H1 (cell line): Measurements from ENCODE around the gene CRX. TPM values are rescaled to one million over a fixed set of nuclear protein-coding genes. Genes with fewer than 3 reads are reported as not detected.

Source experiments
- CTCF ChIA-PET: fragments of 300-600 bp; sonication (Branson Sonifier 250); formaldehyde crosslinking; loops from one replicate; lab custom pipeline; 2021; ENCODE audit not compliant: partially characterized antibody; lab: Charles Lee
- POLR2A ChIA-PET: fragments of 300-600 bp; sonication (Branson Sonifier 250); formaldehyde crosslinking; loops from one replicate; lab custom pipeline; 2021; ENCODE audit warnings: inconsistent platforms; ENCODE audit not compliant: partially characterized antibody; lab: Charles Lee
- DNase-seq, 2 experiments: peaks; one replicate each; pipeline versions ENCODE4 v3.0.0 to v3.0.0-alpha.2; 2010 to 2022; ENCODE audit warnings: low spot score in 2 of 2, low read depth in 1 of 2, mixed read lengths in 1 of 2
- FAIRE-seq: peaks from 2 replicates; lab custom pipeline; 2011; peaks lifted over from hg19 to GRCh38; lab: Jason Lieb, UNC
- H2AFZ ChIP-seq: 2 replicates; pipeline ENCODE4 v1.8.1; 2012; ENCODE audit warnings: low read length, inconsistent platforms
- H2AK5ac ChIP-seq: 2 replicates; pipeline ENCODE4 v1.6.1; 2013; ENCODE audit warnings: low read depth, low read length
- H2BK120ac ChIP-seq: replicated peaks from 2 replicates; pipeline ENCODE3; 2013; ENCODE audit warnings: low read depth, low read length, inconsistent platforms
- H2BK12ac ChIP-seq: 2 replicates; pipeline ENCODE4 v1.6.1; 2013; ENCODE audit warnings: low read depth, low read length
- H2BK15ac ChIP-seq: 2 replicates; pipeline ENCODE4 v1.6.1; 2013; ENCODE audit warnings: low read length
- H2BK20ac ChIP-seq: 2 replicates; pipeline ENCODE4 v1.6.1; 2013; ENCODE audit warnings: low read length
- H2BK5ac ChIP-seq: 2 replicates; pipeline ENCODE4 v1.6.1; 2013; ENCODE audit warnings: low read depth, low read length
- H3K14ac ChIP-seq: 2 replicates; pipeline ENCODE4 v1.6.1; 2013; ENCODE audit warnings: inconsistent platforms; ENCODE audit not compliant: insufficient read length
- H3K18ac ChIP-seq: 2 replicates; pipeline ENCODE4 v1.6.1; 2013; ENCODE audit warnings: low read length; ENCODE audit errors: extremely low read depth
- H3K23ac ChIP-seq: 2 replicates; pipeline ENCODE4 v1.6.1; 2013; ENCODE audit warnings: inconsistent platforms; ENCODE audit not compliant: insufficient read length
- H3K23me2 ChIP-seq: 2 replicates; pipeline ENCODE4 v1.6.1; 2013; ENCODE audit warnings: low read depth, low read length
- H3K27ac ChIP-seq: 2 replicates; pipeline ENCODE4 v1.6.1; 2011; ENCODE audit warnings: low read depth, low read length, inconsistent platforms
- H3K27me3 ChIP-seq, 4 experiments: replicated peaks in 1 of 4; 1 replicate in 1 of 4; 2 replicates in 3 of 4; pipeline versions ENCODE4 v1.6.1 to v1.8.1; 2011 to 2013; ENCODE audit warnings: low read length in 3 of 4, mild to moderate bottlenecking in 3 of 4, inconsistent platforms in 2 of 4, mixed read lengths in 2 of 4, moderate library complexity in 1 of 4; ENCODE audit not compliant: control insufficient read depth in 3 of 4, insufficient read depth in 3 of 4; ENCODE audit errors: extremely low read depth in 1 of 4
- H3K36me3 ChIP-seq, 4 experiments: 2 replicates each; pipeline versions ENCODE4 v1.6.1 to v1.8.1; 2011 to 2013; ENCODE audit warnings: mild to moderate bottlenecking in 4 of 4, low read length in 3 of 4, moderate library complexity in 2 of 4, control low read depth in 1 of 4, inconsistent platforms in 1 of 4; ENCODE audit not compliant: insufficient read depth in 4 of 4, control insufficient read depth in 2 of 4
- H3K4ac ChIP-seq: replicated peaks from 2 replicates; pipeline ENCODE3; 2013; ENCODE audit warnings: low read length, low read depth, mixed read lengths, inconsistent platforms; ENCODE audit not compliant: insufficient read length
- H3K4me1 ChIP-seq, 4 experiments: replicated peaks in 1 of 4; 1 replicate in 1 of 4; 2 replicates in 3 of 4; pipeline versions ENCODE4 v1.6.1 to v1.8.1; 2011 to 2013; ENCODE audit warnings: low read length in 3 of 4, inconsistent platforms in 2 of 4, mixed read lengths in 1 of 4; ENCODE audit not compliant: insufficient read depth in 4 of 4, control insufficient read depth in 3 of 4
- H3K4me2 ChIP-seq, 2 experiments: 2 replicates each; pipeline versions ENCODE4 v1.6.1 to v1.8.1; 2011 to 2013; ENCODE audit warnings: low read depth in 2 of 2, low read length in 2 of 2, control low read depth in 1 of 2, inconsistent platforms in 1 of 2, mild to moderate bottlenecking in 1 of 2; ENCODE audit not compliant: insufficient read depth in 1 of 2
- H3K4me3 ChIP-seq, 4 experiments: fragments of 200-600, 300-600 bp in 1 of 4; sonication (generic), shearing (Covaris generic), sonication (Bioruptor Twin) in 1 of 4; 2 replicates each; pipeline versions ENCODE4 v1.5.1 to v1.8.1; 2011 to 2016; ENCODE audit warnings: low read length in 4 of 4, low read depth in 3 of 4, control low read depth in 2 of 4, inconsistent platforms in 2 of 4, mild to moderate bottlenecking in 2 of 4, mixed read lengths in 1 of 4, moderate library complexity in 1 of 4; ENCODE audit not compliant: insufficient read depth in 2 of 4; ENCODE audit errors: extremely low read depth in 1 of 4
- H3K56ac ChIP-seq: replicated peaks from 2 replicates; pipeline ENCODE3; 2013; ENCODE audit warnings: low read depth, mild to moderate bottlenecking, mixed read lengths, low read length, inconsistent platforms; ENCODE audit not compliant: insufficient read length
- H3K79me1 ChIP-seq: 2 replicates; pipeline ENCODE4 v1.6.1; 2013; ENCODE audit warnings: low read depth, low read length, control low read depth
- H3K79me2 ChIP-seq, 2 experiments: 2 replicates each; pipeline versions ENCODE4 v1.6.1 to v1.8.1; 2012 to 2013; ENCODE audit warnings: low read length in 2 of 2, mild to moderate bottlenecking in 2 of 2, inconsistent platforms in 1 of 2; ENCODE audit not compliant: insufficient read depth in 2 of 2, control insufficient read depth in 1 of 2
- H3K9ac ChIP-seq, 4 experiments: replicated peaks in 1 of 4; 1 replicate in 1 of 4; 2 replicates in 3 of 4; pipeline versions ENCODE4 v1.6.1 to v1.8.1; 2011 to 2013; ENCODE audit warnings: low read depth in 3 of 4, low read length in 3 of 4, control low read depth in 2 of 4, mild to moderate bottlenecking in 2 of 4, moderate library complexity in 2 of 4, inconsistent platforms in 1 of 4; ENCODE audit errors: extremely low read depth in 1 of 4
- H3K9me3 ChIP-seq, 2 experiments: 2 replicates each; pipeline versions ENCODE4 v1.6.1 to v1.8.1; 2012 to 2013; ENCODE audit warnings: mild to moderate bottlenecking in 2 of 2, moderate library complexity in 2 of 2, control low read depth in 1 of 2, inconsistent platforms in 1 of 2, low read depth in 1 of 2, low read length in 1 of 2, mixed read lengths in 1 of 2; ENCODE audit not compliant: insufficient read depth in 2 of 2
- H4K20me1 ChIP-seq, 2 experiments: replicated peaks in 1 of 2; 2 replicates each; pipeline versions ENCODE3 to v1.8.1; 2011 to 2013; ENCODE audit warnings: inconsistent platforms in 2 of 2, low read length in 2 of 2, mild to moderate bottlenecking in 1 of 2; ENCODE audit not compliant: insufficient read depth in 2 of 2, control insufficient read depth in 1 of 2
- H4K5ac ChIP-seq: 2 replicates; pipeline ENCODE4 v1.6.1; 2013; ENCODE audit warnings: low read length, low read depth, mixed read lengths, inconsistent platforms; ENCODE audit not compliant: insufficient read length
- H4K8ac ChIP-seq: 2 replicates; pipeline ENCODE4 v1.8.0; 2013; ENCODE audit warnings: mild to moderate bottlenecking, moderate library complexity, low read length, inconsistent platforms; ENCODE audit not compliant: insufficient read depth; ENCODE audit errors: extremely low read depth
- H4K91ac ChIP-seq: replicated peaks from 2 replicates; pipeline ENCODE3; 2013; ENCODE audit warnings: low read length, mixed read lengths, inconsistent platforms; ENCODE audit not compliant: insufficient read length
- ASH2L ChIP-seq: fragments of 200-600, 300-600 bp; sonication (generic); IDR thresholded peaks from one replicate; pipeline ENCODE4 v1.7.1; 2017; ENCODE audit warnings: low read length
- BRCA1 ChIP-seq: IDR thresholded peaks from 2 replicates; pipeline ENCODE4 v1.6.1; 2012; ENCODE audit warnings: low read depth, low read length, improper control_type of control experiment
- CHD1 ChIP-seq: IDR thresholded peaks from 2 replicates; pipeline ENCODE4 v1.6.1; 2012; ENCODE audit warnings: low read depth, low read length, improper control_type of control experiment
- CREB1 ChIP-seq: IDR thresholded peaks from 2 replicates; pipeline ENCODE4 v1.6.1; 2012; ENCODE audit warnings: inconsistent platforms
- EP300 ChIP-seq, 2 experiments: IDR thresholded peaks; 1 replicate in 1 of 2; 2 replicates in 1 of 2; pipeline ENCODE4 v1.6.1; 2011 to 2012; ENCODE audit warnings: low read depth in 2 of 2, low read length in 2 of 2, mild to moderate bottlenecking in 2 of 2, borderline replicate concordance in 1 of 2, inconsistent platforms in 1 of 2, moderate library complexity in 1 of 2
- EZH2 ChIP-seq: fragments of 200-600 bp; sonication (generic); IDR thresholded peaks from 2 replicates; pipeline ENCODE4 v1.7.1; 2012; ENCODE audit warnings: low read depth, mild to moderate bottlenecking, moderate library complexity, low read length, inconsistent platforms; ENCODE audit not compliant: severe bottlenecking
- FOSL1 ChIP-seq: IDR thresholded peaks from 2 replicates; pipeline ENCODE4 v1.6.1; 2011; ENCODE audit warnings: mild to moderate bottlenecking, low read depth, low read length, moderate library complexity; ENCODE audit not compliant: insufficient read depth
- KDM4A ChIP-seq: IDR thresholded peaks from one replicate; pipeline ENCODE4 v1.7.1; 2012; ENCODE audit warnings: low read depth, mild to moderate bottlenecking, moderate library complexity, low read length, inconsistent platforms; ENCODE audit not compliant: severe bottlenecking
- POU5F1 ChIP-seq: IDR thresholded peaks from 2 replicates; pipeline ENCODE4 v1.6.1; 2011; ENCODE audit warnings: low read depth, mild to moderate bottlenecking, low read length, moderate library complexity
- SIRT6 ChIP-seq: IDR thresholded peaks from one replicate; pipeline ENCODE4 v1.7.1; 2012; ENCODE audit warnings: low read length, inconsistent platforms
- SRF ChIP-seq: IDR thresholded peaks from 2 replicates; pipeline ENCODE4 v1.6.1; 2011; ENCODE audit warnings: mild to moderate bottlenecking, low read depth, low read length, moderate library complexity
- TEAD4 ChIP-seq: IDR thresholded peaks from 2 replicates; pipeline ENCODE4 v1.6.1; 2012; ENCODE audit warnings: low read depth, low read length, inconsistent platforms, mixed read lengths
- ZNF274 ChIP-seq: IDR thresholded peaks from 2 replicates; pipeline ENCODE4 v1.7.0; 2012; ENCODE audit warnings: low read length, borderline replicate concordance; ENCODE audit errors: extremely low read depth
- WGBS, 2 experiments: shearing (Covaris generic) in 1 of 2; methylation state at CpG; one replicate each; pipeline versions ENCODE4 v1.1.6 to v1.1.7; 2013 to 2015; ENCODE audit warnings: low lambda C conversion rate in 2 of 2, mixed read lengths in 2 of 2, inconsistent platforms in 1 of 2, low coverage in 1 of 2, missing lambda C conversion rate in 1 of 2; ENCODE audit not compliant: insufficient replicate concordance in 2 of 2, insufficient coverage in 1 of 2, insufficient read length in 1 of 2; ENCODE audit errors: extremely low coverage in 1 of 2, missing lambda C conversion rate in 1 of 2; 5-methylcytosine and 5-hydroxymethylcytosine counted together
- polyA plus RNA-seq, 7 experiments: library from polyadenylated mRNA; depleted of rRNA in 3 of 7; stranded (reverse) in 5 of 7; unstranded in 2 of 7; fragments of >200 nt in 5 of 7; fragments of 200-250 nt in 2 of 7; gene quantifications; 1 replicate in 5 of 7; 2 replicates in 1 of 7; 4 replicates in 1 of 7; pipeline versions ENCODE4 v1.2.1 to v1.2.3, GENCODE V29; 2011 to 2013; ENCODE audit warnings: missing spikeins in 2 of 7, mixed read lengths in 2 of 7
- total RNA-seq: library from RNA; stranded (reverse); fragmentation: NEBNext Ultra II Directional; extraction: Animal tissue kit (Norgen Biotek cat#: 25700); gene quantifications from 2 replicates; pipeline ENCODE4 v1.2.1, GENCODE V29; 2021

CRX gene
- total and polyA plus RNA-seq, 2 of the 8 experiments (the other 6 are each of a cell fraction or from before 2014, with no cell fraction given): 0.08 TPM; not detected in 1

DNA sequence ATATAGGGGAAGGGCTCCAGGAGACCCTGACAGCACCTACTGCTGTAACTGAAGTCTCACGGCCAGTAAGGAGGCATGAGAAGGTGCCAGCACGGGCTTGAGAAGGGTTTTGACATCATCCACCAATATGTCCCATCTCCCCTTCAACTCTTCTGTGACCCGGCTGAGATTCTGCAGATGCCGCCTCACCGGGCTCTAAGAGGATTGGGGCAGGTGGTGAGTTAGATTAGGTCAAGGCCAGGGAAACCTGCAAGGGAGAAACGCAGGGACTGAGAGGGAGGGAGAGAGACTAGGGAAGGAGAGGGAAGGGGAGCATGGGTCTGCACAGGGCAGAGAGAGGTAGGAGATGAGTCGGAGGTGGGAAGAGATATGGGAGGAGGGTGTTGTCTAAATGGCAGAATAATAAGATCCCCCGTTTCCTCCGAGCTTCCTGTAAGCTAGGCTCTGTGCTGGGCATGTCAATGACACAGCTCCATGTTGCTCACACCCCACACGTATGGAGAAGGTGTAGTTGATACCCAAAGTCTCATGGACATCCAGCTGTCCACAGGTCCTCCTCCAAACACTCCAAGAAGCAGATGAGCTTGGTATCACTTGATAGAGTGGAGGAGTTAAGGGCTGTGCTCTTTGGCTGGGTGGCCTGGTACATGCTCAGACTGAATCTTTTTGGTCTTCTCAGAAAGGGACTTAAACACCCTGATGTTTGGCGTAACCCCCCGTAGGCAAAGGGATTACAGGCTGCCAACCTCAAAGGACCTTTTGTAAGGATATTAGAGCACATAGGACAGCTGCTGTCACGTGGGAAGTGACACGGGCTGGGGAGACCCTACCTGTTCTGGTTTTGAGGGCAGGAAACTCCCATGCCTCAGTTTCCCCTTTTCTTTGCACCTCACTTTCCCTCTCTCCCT is 23.5 kb upstream of the CRX start:
- Histone ChIP-seq H2BK12ac (no peak overlapping the region), H3K4me3 (no peak overlapping the region), H2AFZ (0 out of 2 replicates have a peak overlapping the region, but pooled peaks have one; percentile 7), H2BK5ac (no peak overlapping the region), H4K5ac (no peak overlapping the region), H3K18ac (0 out of 2 replicates have a peak overlapping the region, but pooled peaks have one; percentile 10), H4K8ac (no peak overlapping the region; the same call in 1 of the 2 replicates), H3K23me2 (no peaks in the 10 kb centered on the region), H4K91ac (no peak overlapping the region), H3K27ac (no peak overlapping the region), H3K79me1 (no peaks in the 10 kb centered on the region), H3K79me2 (no peaks in the 10 kb centered on the region), H2BK120ac (no peak overlapping the region), H3K36me3 (no peaks in the 10 kb centered on the region), H2AK5ac (no peak overlapping the region), H3K4ac (no peak overlapping the region), H3K27me3 (no peaks in the 10 kb centered on the region), H2BK15ac (no peak overlapping the region), H4K20me1 (no peaks in the 10 kb centered on the region), H3K4me1 (no peaks in the 10 kb centered on the region), H3K56ac (no peak overlapping the region), H3K23ac (no peak overlapping the region), H3K14ac (no peak overlapping the region), H3K9ac (no peak overlapping the region), H3K9me3 (no peaks in the 10 kb centered on the region), H2BK20ac (no peak overlapping the region), H3K4me2 (no peak overlapping the region)
- ChIA-PET POLR2A (interaction anchor here (1.1 to 1.6 kb wide), 2 partner anchors 10 to 42 kb away, joined by 4 to 7 read pairs; no protein-coding TSS in a partner anchor), CTCF (interaction anchor here (0.8 to 1.5 kb wide), 4 partner anchors 16 to 84 kb away, joined by 3 to 8 read pairs (median 4); no protein-coding TSS in a partner anchor)
- DNase-seq: no peak
- whole genome bisulfite sequencing, 2 experiments: 84% methylated on average over 14 of the region's 14 CpGs; no CpG with 5 or more reads in 1 of the 2 experiments
- FAIRE-seq: no peak
- TF ChIP-seq POU5F1 (no peak), KDM4A (no peak), EP300 (IDR thresholded peaks at IDR 0.05; ENCODE audit: borderline replicate concordance in 1 of 2, low read depth in 2 of 2, low read length in 2 of 2) (no peak), ASH2L (no peak), CHD1 (no peak), CREB1 (no peak), EZH2 (no peak), BRCA1 (no peak), ZNF274 (no peak), SRF (no peak), FOSL1 (no peak), SIRT6 (no peak), TEAD4 (no peak)
